Suppressor macrophage treated with lipopolysaccharide for 1 hour (primary cell): ENCODE results near the gene KRTAP5-1.
"Not testable (repeated sequence)": the region's sequence is repeated elsewhere in the genome, so short reads cannot be mapped to it uniquely, and the experiment has no call there.

Source experiments
- DNase-seq, 3 donors: peaks; one replicate each; pipeline ENCODE4 v3.0.0-alpha.2; 2020 to 2022

Gene KRTAP5-1

DNA sequence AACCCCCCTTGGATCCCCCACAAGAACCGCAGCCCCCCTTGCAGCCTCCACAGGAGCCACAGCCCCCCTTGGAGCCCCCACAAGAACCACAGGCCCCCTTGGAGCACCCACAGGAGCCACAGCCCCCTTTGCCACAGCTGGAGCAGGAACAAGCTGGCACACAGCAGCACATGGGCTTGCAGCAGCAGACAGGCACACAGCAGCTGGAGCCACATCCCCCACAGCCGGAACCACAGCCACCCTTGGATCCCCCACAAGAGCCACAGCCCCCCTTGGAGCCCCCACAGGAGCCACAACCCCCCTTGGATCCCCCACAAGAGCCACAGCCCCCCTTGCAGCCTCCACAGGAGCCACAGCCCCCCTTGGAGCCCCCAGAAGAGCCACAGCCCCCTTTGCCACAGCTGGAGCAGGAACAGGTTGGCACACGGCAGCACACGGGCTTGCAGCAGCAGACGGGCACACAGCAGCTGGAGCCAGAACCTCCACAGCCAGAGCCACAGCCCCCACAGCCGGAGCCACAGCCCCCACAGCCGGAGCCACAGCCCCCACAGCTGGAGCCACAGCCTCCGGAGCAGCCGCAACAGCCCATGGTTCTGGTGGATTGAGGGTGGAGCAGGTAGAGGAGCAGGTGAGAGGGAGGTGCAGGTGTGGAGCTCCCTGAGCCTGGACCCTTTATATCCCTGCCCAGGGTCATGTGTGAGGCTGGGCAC lies at the start of gene KRTAP5-1:
Gene KRTAP5-1, minus strand, starts transcription at position 623 of the 710 bp plus-strand sequence. Its CDS starts 34 bp downstream, at position 589.
- not testable (repeated sequence) for DNase-seq

GRCh38 chr11:1633864-1634263 lies 48.8 kb upstream of the KRTAP5-1 start:
- DNase-seq = no peak

GRCh38 chr11:1632053-1632714 lies 47.1 kb upstream of the KRTAP5-1 start:
- no peak for DNase-seq

- no peak for DNase-seq
Observed at GRCh38 chr11:1631066-1631568, 46.0 kb upstream of the KRTAP5-1 start.

DNA sequence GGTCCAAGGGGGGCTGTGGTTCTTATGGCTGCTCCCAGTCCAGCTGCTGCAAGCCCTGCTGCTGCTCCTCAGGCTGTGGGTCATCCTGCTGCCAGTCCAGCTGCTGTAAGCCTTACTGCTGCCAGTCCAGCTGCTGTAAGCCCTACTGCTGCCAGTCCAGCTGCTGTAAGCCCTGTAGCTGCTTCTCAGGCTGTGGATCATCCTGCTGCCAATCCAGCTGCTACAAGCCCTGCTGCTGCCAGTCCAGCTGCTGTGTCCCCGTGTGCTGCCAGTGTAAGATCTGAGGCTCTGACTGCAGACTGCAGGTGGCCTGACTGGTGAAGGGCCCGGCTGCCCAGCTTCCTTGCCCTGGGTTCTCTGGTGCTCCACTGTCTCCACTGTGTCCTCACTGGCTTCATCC lies 45.2 kb upstream of the KRTAP5-1 start:
- DNase-seq = no peak

GRCh38 chr11:1629326-1630185 lies 44.5 kb upstream of the KRTAP5-1 start, which contains the start of gene KRTAP5-5:
TSS of gene KRTAP5-5 (plus strand) at chr11:1629775. CDS start at chr11:1629841, 66 bp downstream.
- no peak for DNase-seq

- peak; percentile 54 to 76 (median 70) for DNase-seq
Observed at GRCh38 chr11:1628506-1629325, 43.6 kb upstream of the KRTAP5-1 start.

DNA sequence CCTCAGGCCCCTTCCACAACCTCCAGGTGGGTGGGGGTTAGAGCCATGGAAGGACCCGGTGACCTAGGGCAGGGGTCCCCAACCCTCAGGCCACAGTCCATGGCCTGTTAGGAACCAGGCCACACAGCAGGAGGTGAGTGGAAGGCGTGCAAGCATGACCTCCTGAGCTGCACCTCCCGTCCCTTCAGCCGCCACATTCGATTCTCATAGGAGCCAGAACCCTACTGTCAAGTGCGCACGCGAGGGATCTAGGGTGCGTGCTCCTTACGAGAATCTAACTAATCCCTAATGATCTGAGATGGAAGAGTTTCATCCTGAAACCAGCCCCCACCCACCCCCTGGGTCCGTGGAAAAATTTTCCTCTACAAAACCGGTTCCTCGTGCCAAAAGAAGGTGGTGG lies 40.5 kb upstream of the KRTAP5-1 start:
- no peak for DNase-seq

- no peak for DNase-seq
Observed at GRCh38 chr11:1624621-1625020, 39.5 kb upstream of the KRTAP5-1 start.

- no peak for DNase-seq
Observed at GRCh38 chr11:1623716-1624115, 38.6 kb upstream of the KRTAP5-1 start.

- DNase-seq = no peak
Observed at GRCh38 chr11:1622086-1622485, 37.0 kb upstream of the KRTAP5-1 start, which contains the start of gene KRTAP5-4. TSS of gene KRTAP5-4 (minus strand) at chr11:1622138. CDS start at chr11:1622093, 45 bp downstream.

DNA sequence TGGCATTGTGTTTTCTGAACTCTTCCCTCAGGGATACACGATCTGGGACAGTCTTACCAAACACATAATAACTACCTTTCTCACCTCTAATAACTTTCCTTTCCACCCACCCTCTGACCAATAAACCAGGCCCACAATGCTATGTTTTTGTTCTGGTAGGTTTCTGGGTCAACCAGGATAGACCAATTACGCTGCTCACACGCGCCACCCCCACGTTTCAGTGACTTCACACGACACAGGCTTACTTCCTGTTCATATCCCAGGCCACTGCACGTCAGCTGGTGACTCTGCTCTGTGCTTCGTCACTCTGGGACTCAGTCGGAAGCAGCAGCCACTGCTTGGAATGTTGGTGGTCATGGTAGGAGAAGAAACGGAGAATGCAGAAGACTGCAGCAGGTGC lies 34.4 kb upstream of the KRTAP5-1 start:
- peak; percentile 25 to 50 (median 37) for DNase-seq

DNA sequence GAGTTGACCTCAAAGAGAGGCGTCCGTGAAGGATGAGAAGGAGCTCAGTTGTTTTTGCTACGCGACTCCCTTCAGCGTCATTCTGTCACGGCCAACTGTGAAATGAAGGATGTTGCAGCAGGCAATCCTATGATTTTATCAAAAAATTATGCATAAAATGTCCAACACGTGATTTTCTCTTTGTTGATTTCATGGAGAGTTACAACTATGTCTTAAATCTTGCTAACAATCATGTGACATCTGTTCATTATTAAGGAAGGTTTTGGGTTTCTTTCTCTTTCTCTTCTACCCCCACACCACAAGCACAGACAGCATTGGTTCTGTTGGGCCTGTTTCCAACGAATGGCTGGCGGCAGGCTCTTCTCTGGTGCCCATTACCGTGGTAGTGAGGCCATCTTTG lies 33.1 kb upstream of the KRTAP5-1 start:
- no peak for DNase-seq

GRCh38 chr11:1608363-1608762 lies 23.3 kb upstream of the KRTAP5-1 start, which contains the start of gene KRTAP5-3:
TSS of gene KRTAP5-3 (minus strand) at chr11:1608463. CDS start at chr11:1608385, 78 bp downstream.
- no peak for DNase-seq

DNA sequence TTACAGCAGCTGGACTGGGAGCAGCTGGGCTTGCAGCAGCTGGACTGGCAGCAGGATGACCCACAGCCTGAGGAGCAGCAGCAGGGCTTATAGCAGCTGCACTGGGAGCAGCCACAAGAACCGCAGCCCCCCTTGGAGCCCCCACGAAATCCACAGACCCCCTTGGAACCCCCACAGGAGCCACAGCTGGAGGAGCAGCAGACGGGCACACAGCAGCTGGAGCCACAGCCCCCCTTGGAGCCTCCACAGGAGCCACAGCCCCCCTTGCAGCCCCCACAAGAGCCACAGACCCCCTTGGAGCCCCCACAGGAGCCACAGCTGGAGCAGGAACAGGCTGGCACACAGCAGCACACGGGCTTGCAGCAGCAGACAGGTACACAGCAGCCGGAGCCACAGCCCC lies 22.8 kb upstream of the KRTAP5-1 start:
- not testable (repeated sequence) for DNase-seq

GRCh38 chr11:1607156-1607845 lies 22.2 kb upstream of the KRTAP5-1 start:
- not testable (repeated sequence) for DNase-seq

- not testable (repeated sequence) for DNase-seq
Observed at GRCh38 chr11:1605923-1606322, 20.8 kb upstream of the KRTAP5-1 start.

DNA sequence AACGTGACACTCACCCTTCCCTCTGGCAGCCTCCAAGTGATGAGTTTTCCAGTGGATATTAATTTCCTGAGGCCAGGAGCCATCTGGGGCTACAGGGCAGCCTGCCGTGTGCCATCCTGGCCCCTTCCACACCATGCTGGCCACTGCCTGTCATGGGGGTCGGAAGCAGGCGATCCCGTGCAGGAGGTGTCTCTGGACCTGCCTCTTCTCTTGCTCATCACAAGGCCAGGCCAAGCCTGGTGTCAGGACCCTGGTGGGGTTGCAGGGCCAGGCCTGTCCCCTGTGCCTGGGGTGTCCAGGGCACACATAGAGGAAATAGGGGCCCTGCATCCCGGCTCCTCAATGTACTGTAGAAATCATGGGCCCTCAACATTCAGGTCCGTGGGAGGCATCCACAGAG lies 19.6 kb upstream of the KRTAP5-1 start:
- DNase-seq = no peak

DNA sequence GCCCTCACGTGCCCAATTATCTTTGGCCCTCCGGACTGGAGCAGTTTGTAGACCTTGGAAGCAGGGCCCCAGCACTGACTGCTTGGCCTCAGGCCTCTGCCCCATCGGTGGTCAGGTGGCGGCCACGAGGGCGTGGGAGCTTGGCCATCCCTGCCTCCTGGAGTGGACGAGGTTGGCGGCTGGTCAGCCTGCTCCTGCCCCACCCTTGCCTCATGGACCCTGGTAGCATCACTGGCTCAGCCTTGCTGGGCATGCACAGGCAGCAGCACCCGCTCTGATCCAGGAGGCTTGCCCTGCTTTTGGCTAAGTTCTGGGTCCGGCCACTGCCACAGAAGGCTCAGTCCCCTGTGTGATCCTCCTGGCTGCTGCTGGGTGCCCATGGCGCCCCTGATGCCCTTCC lies 19.1 kb upstream of the KRTAP5-1 start:
- DNase-seq = no peak

GRCh38 chr11:1603629-1604028 lies 18.5 kb upstream of the KRTAP5-1 start:
- DNase-seq = no peak

GRCh38 chr11:1601663-1602062 lies 16.6 kb upstream of the KRTAP5-1 start:
- not testable (repeated sequence) for DNase-seq
